Suprapubic skin (tissue), 3 donors: ENCODE measurements around the gene UTP25.

Experiments used
- CTCF ChIP-seq, 2 donors: fragments of 200-600 bp in 1 of 2; fragments of 450-650 bp in 1 of 2; sonication (generic) in 1 of 2; IDR thresholded peaks; one replicate each; pipeline ENCODE4 v1.5.1; 2016 to 2019; ENCODE audit warnings: antibody characterized with exemption in 2 of 2, mild to moderate bottlenecking in 1 of 2, moderate library complexity in 1 of 2
- POLR2A ChIP-seq, 2 donors: fragments of 450-650 bp; IDR thresholded peaks; one replicate each; pipeline ENCODE4 v1.6.1; 2017; ENCODE audit warnings: antibody characterized with exemption in 2 of 2, mild to moderate bottlenecking in 2 of 2, moderate library complexity in 2 of 2

GRCh38 chr1:209840611-209841010 is 12.8 kb downstream of the UTP25 start:
- TF ChIP-seq CTCF (IDR thresholded peaks at IDR 0.05) (no peak), POLR2A (IDR thresholded peaks at IDR 0.05) (no peak)
